ENCODE results near the gene CD59.

CD59 gene

DNA sequence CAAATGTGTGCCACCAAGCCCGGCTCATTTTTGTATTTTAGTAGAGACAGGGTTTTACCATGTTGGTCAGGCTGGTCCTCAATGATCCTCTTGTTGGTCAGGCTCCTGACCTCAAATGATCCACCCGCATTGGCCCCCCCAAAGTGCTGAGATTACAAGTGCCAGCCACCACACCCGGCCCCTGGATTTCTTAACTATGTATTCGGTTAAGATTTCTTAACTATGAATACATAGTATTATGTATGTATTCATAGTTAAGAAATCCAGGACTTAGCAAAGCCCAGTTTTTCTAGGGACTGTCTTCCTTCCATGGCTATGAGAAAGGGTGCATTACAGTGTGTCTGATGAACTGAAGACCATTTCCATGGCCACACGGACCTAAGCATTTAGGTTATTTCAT is 37.3 kb downstream of the CD59 start:
- peaks cover 5% of the 10 kb centered on the region for H3K4me1 ChIP-seq (ENCODE audit: control insufficient read depth, low read depth, low read length)
- H3K56ac ChIP-seq (ENCODE audit: low read length), result no peak overlapping the region

DNA sequence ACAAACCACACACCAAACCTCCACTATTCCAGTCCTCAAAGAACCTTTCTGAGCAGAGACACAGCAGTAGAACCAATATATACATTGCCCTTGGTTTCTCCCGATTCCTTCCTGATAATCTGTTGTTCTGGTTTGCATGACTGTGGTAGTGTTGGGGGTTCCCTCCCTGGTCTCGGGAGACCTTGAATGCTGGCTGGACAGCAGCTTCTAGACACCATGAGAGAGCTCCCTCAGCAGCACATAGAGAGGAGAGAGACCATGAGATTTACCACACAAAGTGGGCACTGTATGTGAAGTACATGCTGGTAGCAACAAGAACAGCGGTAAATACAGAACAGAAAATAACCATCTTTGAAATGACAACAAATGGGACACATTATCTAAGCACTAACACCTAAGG is 38.2 kb downstream of the CD59 start:
- H3K4me2 ChIP-seq (ENCODE audit: low read length), result no peak overlapping the region
- no peak overlapping the region for H3K9ac ChIP-seq (ENCODE audit: low read length)
- H3K27me3 ChIP-seq (ENCODE audit: insufficient read depth, low read length, poor library complexity), result no peaks in the 10 kb centered on the region
- no peaks in the 10 kb centered on the region for H3K36me3 ChIP-seq (ENCODE audit: control insufficient read depth, insufficient read depth, low read length)
- no peak overlapping the region for H3K4me3 ChIP-seq (ENCODE audit: low read length)
- no peak for DNase-seq
- H3K27ac ChIP-seq (ENCODE audit: low read depth, low read length), result no peak overlapping the region
- no peak overlapping the region for H2AK5ac ChIP-seq (ENCODE audit: low read length)
- no peaks in the 10 kb centered on the region for H3K79me2 ChIP-seq (ENCODE audit: control insufficient read depth, insufficient read depth, low read length)
- no peak overlapping the region for H4K5ac ChIP-seq (ENCODE audit: low read length)
- H3K56ac ChIP-seq (ENCODE audit: low read length), result no peak overlapping the region
- no peak overlapping the region for H3K23ac ChIP-seq (ENCODE audit: low read length)
- no peak overlapping the region for H2BK15ac ChIP-seq (replicated peaks; ENCODE audit: low read depth)
- H2BK120ac ChIP-seq (ENCODE audit: low read depth, low read length), result no peak overlapping the region
- H4K8ac ChIP-seq (ENCODE audit: low read depth, low read length), result no peak overlapping the region
- H3K4me1 ChIP-seq (ENCODE audit: control insufficient read depth, low read depth, low read length), result peaks cover 6% of the 10 kb centered on the region
- no peaks in the 10 kb centered on the region for H3K79me1 ChIP-seq (ENCODE audit: low read length)
- H3K18ac ChIP-seq (ENCODE audit: low read length), result no peak overlapping the region
- no peak overlapping the region for H2BK5ac ChIP-seq (ENCODE audit: low read length)
- no CpG with 5 or more reads among the region's 3 CpGs for WGBS (ENCODE audit: extremely low coverage, insufficient coverage, low lambda C conversion rate)
- H3K4ac ChIP-seq (ENCODE audit: low read depth, low read length), result no peak overlapping the region

More for the DNA sequence above, 37.3 kb downstream of the CD59 start:
- no peak overlapping the region for H3K18ac ChIP-seq (ENCODE audit: low read length)
- no peak for DNase-seq
- no peak overlapping the region for H3K27ac ChIP-seq (ENCODE audit: low read depth, low read length)
- H3K4me3 ChIP-seq (ENCODE audit: low read length), result no peak overlapping the region
- no peak overlapping the region for H3K4ac ChIP-seq (ENCODE audit: low read depth, low read length)
- no peaks in the 10 kb centered on the region for H3K27me3 ChIP-seq (ENCODE audit: insufficient read depth, low read length, poor library complexity)
- no CpG with 5 or more reads among the region's 5 CpGs for WGBS (ENCODE audit: extremely low coverage, insufficient coverage, low lambda C conversion rate)
- H2AK5ac ChIP-seq (ENCODE audit: low read length), result no peak overlapping the region
- H4K8ac ChIP-seq (ENCODE audit: low read depth, low read length), result no peak overlapping the region
- H3K9ac ChIP-seq (ENCODE audit: low read length), result no peak overlapping the region
- no peak overlapping the region for H4K5ac ChIP-seq (ENCODE audit: low read length)
- no peak overlapping the region for H2BK15ac ChIP-seq (replicated peaks; ENCODE audit: low read depth)
- no peaks in the 10 kb centered on the region for H3K79me2 ChIP-seq (ENCODE audit: control insufficient read depth, insufficient read depth, low read length)
- no peak overlapping the region for H3K23ac ChIP-seq (ENCODE audit: low read length)
- no peak overlapping the region for H2BK120ac ChIP-seq (ENCODE audit: low read depth, low read length)
- H3K4me2 ChIP-seq (ENCODE audit: low read length), result no peak overlapping the region
- no peak overlapping the region for H2BK5ac ChIP-seq (ENCODE audit: low read length)
- H3K36me3 ChIP-seq (ENCODE audit: control insufficient read depth, insufficient read depth, low read length), result no peaks in the 10 kb centered on the region
- no peaks in the 10 kb centered on the region for H3K79me1 ChIP-seq (ENCODE audit: low read length)

DNA sequence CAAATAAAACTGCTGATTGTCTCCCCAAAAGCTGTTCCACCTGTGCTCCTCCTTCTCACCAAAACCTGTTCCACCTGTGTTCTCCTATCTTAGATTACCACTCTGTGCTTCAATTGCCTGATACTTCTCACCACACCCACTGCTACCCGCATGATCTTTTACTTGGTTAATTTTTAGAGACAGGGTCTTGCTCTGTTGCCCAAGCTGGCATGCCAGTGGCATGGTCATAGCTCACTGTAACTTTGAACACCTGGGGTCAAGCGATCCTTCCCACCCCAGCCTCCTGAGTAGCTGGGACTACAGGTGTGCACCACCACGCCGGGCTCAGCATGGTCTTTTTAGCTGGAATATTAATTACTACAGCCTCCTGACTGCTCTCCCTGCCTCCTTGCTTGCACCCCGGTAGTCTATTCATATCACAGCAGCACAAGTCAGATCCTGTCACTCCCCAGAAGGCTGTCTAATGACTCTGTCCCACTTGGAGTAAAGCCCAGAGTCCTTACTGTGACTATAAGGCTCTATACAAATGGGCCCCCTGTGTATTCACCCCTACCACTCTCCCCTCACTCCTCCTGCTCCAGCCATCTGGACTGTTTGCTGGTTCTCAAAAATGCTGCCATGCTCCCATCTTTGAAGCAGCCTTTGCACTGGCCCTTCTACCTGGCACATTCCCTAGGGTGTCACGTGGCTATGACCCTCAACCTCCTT is 39.1 kb downstream of the CD59 start:
- no peak overlapping the region for H2BK5ac ChIP-seq (ENCODE audit: low read length)
- peaks cover 13% of the 10 kb centered on the region for H3K4me1 ChIP-seq (ENCODE audit: control insufficient read depth, low read depth, low read length)
- no peaks in the 10 kb centered on the region for H3K79me1 ChIP-seq (ENCODE audit: low read length)
- WGBS (ENCODE audit: extremely low coverage, insufficient coverage, low lambda C conversion rate), result no CpG with 5 or more reads among the region's 6 CpGs
- H2AK5ac ChIP-seq (ENCODE audit: low read length), result no peak overlapping the region
- H2BK15ac ChIP-seq (replicated peaks; ENCODE audit: low read depth), result no peak overlapping the region
- H3K4ac ChIP-seq (ENCODE audit: low read depth, low read length), result no peak overlapping the region
- H3K4me2 ChIP-seq (ENCODE audit: low read length), result no peak overlapping the region
- H4K8ac ChIP-seq (ENCODE audit: low read depth, low read length), result no peak overlapping the region
- no peak overlapping the region for H3K27ac ChIP-seq (ENCODE audit: low read depth, low read length)
- H2BK120ac ChIP-seq (ENCODE audit: low read depth, low read length), result no peak overlapping the region
- no peaks in the 10 kb centered on the region for H3K79me2 ChIP-seq (ENCODE audit: control insufficient read depth, insufficient read depth, low read length)
- no peak overlapping the region for H3K4me3 ChIP-seq (ENCODE audit: low read length)
- DNase-seq, result no peak
- H3K27me3 ChIP-seq (ENCODE audit: insufficient read depth, low read length, poor library complexity), result no peaks in the 10 kb centered on the region
- no peak overlapping the region for H4K5ac ChIP-seq (ENCODE audit: low read length)
- H3K36me3 ChIP-seq (ENCODE audit: control insufficient read depth, insufficient read depth, low read length), result no peaks in the 10 kb centered on the region
- H3K56ac ChIP-seq (ENCODE audit: low read length), result no peak overlapping the region
- H3K18ac ChIP-seq (ENCODE audit: low read length), result no peak overlapping the region
- H3K9ac ChIP-seq (ENCODE audit: low read length), result no peak overlapping the region
- no peak overlapping the region for H3K23ac ChIP-seq (ENCODE audit: low read length)

DNA sequence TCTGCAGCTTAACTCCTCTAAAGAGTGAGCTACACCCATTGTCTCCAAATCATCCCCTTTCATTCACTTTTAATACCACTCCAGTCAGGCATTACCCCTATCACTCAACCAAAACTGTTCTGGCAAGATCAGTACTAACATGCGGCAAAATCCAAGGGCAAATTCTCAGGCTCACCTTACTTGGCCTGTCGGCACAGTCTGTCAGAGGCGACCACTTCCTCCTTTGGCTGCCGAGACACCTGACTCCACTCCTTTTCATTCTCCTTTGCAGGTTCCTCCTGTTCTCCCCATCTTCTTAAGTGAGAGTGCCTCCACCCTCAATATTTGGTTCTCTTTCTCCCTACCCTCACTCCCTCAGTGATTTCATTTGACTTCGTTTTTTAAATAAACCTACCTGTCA is 39.8 kb downstream of the CD59 start:
- Histone ChIP-seq H2BK5ac (ENCODE audit: low read length) (no peak overlapping the region), H3K18ac (ENCODE audit: low read length) (no peak overlapping the region), H3K79me1 (ENCODE audit: low read length) (no peaks in the 10 kb centered on the region), H3K27me3 (ENCODE audit: insufficient read depth, low read length, poor library complexity) (no peaks in the 10 kb centered on the region), H3K9ac (ENCODE audit: low read length) (no peak overlapping the region), H2AK5ac (ENCODE audit: low read length) (no peak overlapping the region), H3K23ac (ENCODE audit: low read length) (no peak overlapping the region), H3K4me3 (ENCODE audit: low read length) (no peak overlapping the region), H3K56ac (ENCODE audit: low read length) (no peak overlapping the region), H2BK15ac (replicated peaks; ENCODE audit: low read depth) (no peak overlapping the region), H2BK120ac (ENCODE audit: low read depth, low read length) (no peak overlapping the region), H3K36me3 (ENCODE audit: control insufficient read depth, insufficient read depth, low read length) (no peaks in the 10 kb centered on the region), H3K4me2 (ENCODE audit: low read length) (no peak overlapping the region), H3K79me2 (ENCODE audit: control insufficient read depth, insufficient read depth, low read length) (no peaks in the 10 kb centered on the region), H4K8ac (ENCODE audit: low read depth, low read length) (no peak overlapping the region), H4K5ac (ENCODE audit: low read length) (no peak overlapping the region), H3K27ac (ENCODE audit: low read depth, low read length) (no peak overlapping the region), H3K4ac (ENCODE audit: low read depth, low read length) (no peak overlapping the region), H3K4me1 (ENCODE audit: control insufficient read depth, low read depth, low read length) (peaks cover 14% of the 10 kb centered on the region)
- WGBS (ENCODE audit: extremely low coverage, insufficient coverage, low lambda C conversion rate), result no CpG with 5 or more reads among the region's 5 CpGs
- DNase-seq, result no peak

DNA sequence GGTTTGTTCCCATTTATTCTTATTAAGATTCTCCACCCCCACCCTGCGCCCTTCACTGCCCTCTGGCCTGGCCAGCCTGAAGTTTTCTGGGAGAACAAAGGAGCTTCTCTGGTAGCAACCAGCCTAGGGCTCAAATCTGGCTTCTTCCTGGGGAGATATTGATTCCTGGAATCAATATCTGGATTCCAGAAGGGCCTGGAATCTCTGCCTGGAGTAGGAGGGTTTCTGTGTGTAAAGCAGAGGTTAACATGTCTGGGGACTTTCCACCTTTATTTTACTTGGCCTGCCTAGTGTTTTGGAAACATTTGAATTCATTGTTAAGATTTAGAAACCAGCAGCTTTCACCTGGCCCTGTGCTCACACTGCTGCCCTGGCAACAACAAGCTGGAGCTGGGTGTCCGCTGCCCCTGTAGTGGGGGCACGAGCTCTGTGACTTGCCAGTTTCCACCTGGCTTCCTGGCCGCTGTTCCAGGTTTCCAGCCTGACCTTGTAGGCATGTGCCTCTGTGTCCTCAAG is 41.1 kb downstream of the CD59 start:
- H3K18ac ChIP-seq (ENCODE audit: low read length), result no peak overlapping the region
- no peaks in the 10 kb centered on the region for H3K79me1 ChIP-seq (ENCODE audit: low read length)
- no peak overlapping the region for H3K4me3 ChIP-seq (ENCODE audit: low read length)
- no peak overlapping the region for H3K9ac ChIP-seq (ENCODE audit: low read length)
- H2AK5ac ChIP-seq (ENCODE audit: low read length), result no peak overlapping the region
- H3K4me1 ChIP-seq (ENCODE audit: control insufficient read depth, low read depth, low read length), result peaks cover 16% of the 10 kb centered on the region
- no peak overlapping the region for H4K8ac ChIP-seq (ENCODE audit: low read depth, low read length)
- WGBS (ENCODE audit: extremely low coverage, insufficient coverage, low lambda C conversion rate), result no CpG with 5 or more reads among the region's 4 CpGs
- no peak overlapping the region for H2BK15ac ChIP-seq (replicated peaks; ENCODE audit: low read depth)
- H3K27ac ChIP-seq (ENCODE audit: low read depth, low read length), result no peak overlapping the region
- H2BK5ac ChIP-seq (ENCODE audit: low read length), result no peak overlapping the region
- no peak overlapping the region for H3K4me2 ChIP-seq (ENCODE audit: low read length)
- no peak overlapping the region for H3K56ac ChIP-seq (ENCODE audit: low read length)
- no peak overlapping the region for H2BK120ac ChIP-seq (ENCODE audit: low read depth, low read length)
- H3K23ac ChIP-seq (ENCODE audit: low read length), result no peak overlapping the region
- H4K5ac ChIP-seq (ENCODE audit: low read length), result no peak overlapping the region
- H3K79me2 ChIP-seq (ENCODE audit: control insufficient read depth, insufficient read depth, low read length), result no peaks in the 10 kb centered on the region
- DNase-seq, result no peak
- no peaks in the 10 kb centered on the region for H3K27me3 ChIP-seq (ENCODE audit: insufficient read depth, low read length, poor library complexity)
- no peaks in the 10 kb centered on the region for H3K36me3 ChIP-seq (ENCODE audit: control insufficient read depth, insufficient read depth, low read length)
- no peak overlapping the region for H3K4ac ChIP-seq (ENCODE audit: low read depth, low read length)

Data from mesendoderm (in vitro differentiated cells).